ENCODE results near the gene STK39. TPM values are rescaled to one million over a fixed set of nuclear protein-coding genes. Genes with fewer than 3 reads are reported as not detected.

Gene STK39
- total and polyA plus RNA-seq, 2 donors (not counting 1 experiment from before 2014, with no cell fraction given) = 2.3 to 14.6 TPM

DNA sequence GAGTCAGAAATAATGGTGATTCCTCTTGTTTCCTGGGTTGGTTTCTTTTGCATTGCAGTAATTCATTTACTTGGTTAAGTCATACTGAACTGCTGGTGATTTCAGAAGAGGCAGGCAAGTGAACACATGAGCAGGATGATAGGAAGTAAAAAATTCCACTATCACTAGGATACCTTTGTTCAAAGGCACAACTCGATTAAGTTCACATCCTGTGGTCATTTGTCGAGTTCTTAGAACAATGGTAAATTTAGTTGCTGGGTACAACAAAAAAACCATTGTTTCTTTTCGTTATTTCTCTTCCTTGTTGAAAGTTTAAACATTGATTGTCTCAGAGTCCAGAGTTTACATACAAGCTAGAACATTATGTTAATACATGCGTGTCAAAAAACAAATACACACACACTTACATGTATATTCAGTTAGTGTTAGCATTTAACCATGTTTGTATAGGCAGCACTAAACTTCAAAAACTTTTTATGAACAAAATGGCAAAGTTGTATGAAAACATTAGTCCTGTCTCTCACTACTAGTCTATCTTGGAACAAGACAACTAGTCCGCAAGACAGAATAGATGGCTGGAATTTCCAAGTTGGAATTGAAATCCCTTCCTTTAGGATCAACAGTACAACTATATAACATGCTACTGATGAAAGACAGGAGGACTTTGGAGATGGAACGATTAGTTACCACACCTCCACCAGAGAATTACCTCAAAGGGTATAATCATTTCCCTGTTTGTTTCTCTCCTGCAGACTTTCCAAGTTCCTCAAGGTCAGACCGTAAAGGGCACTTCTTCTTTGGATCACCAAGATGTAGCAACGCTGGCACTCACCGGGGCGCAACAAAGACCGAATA, 26.2 kb downstream of the STK39 start:
- H2AFZ ChIP-seq (ENCODE audit: insufficient read depth, low read depth, low read length, poor library complexity, severe bottlenecking) = no peak overlapping the region
- no peak overlapping the region for H3K4me3 Mint-ChIP-seq
- no peaks in the 10 kb centered on the region for H3K9me3 Mint-ChIP-seq (ENCODE audit: insufficient read depth)
- H4K20me1 ChIP-seq (ENCODE audit: control insufficient read depth, insufficient read depth, low read length, poor library complexity, severe bottlenecking) = no peaks in the 10 kb centered on the region
- H3K4me1 ChIP-seq (ENCODE audit: control insufficient read depth in 2 of 2, insufficient read depth in 2 of 2, low read length in 2 of 2) = no peaks in the 10 kb centered on the region
- no peaks in the 10 kb centered on the region for H3K79me2 ChIP-seq (ENCODE audit: control insufficient read depth, insufficient read depth, low read length)
- H3K9me3 ChIP-seq (ENCODE audit: control extremely low read depth in 1 of 3, control insufficient read depth in 2 of 3, insufficient read depth in 1 of 3, low read length in 2 of 3) = no peaks in the 10 kb centered on the region
- TF ChIP-seq CTCF (IDR thresholded peaks at IDR 0.05) = no peak
- TF ChIP-seq EZH2 (IDR thresholded peaks at IDR 0.05; ENCODE audit: borderline replicate concordance, insufficient read depth, low read depth, low read length, poor library complexity, severe bottlenecking) = no peak
- no peaks in the 10 kb centered on the region for H3K4me1 Mint-ChIP-seq
- no peak overlapping the region for H3K27ac Mint-ChIP-seq
- no peak for ATAC-seq (ENCODE audit: low read depth)
- no peaks in the 10 kb centered on the region for H3K27me3 Mint-ChIP-seq
- no peak overlapping the region for H3K4me3 ChIP-seq (ENCODE audit: control extremely low read depth in 1 of 5, extremely low read depth in 1 of 5, insufficient read depth in 1 of 5, low read depth in 2 of 5, low read length in 4 of 5)
- no peaks in the 10 kb centered on the region for H3K36me3 ChIP-seq (replicated peaks in 1 of 2; ENCODE audit: control extremely low read depth in 1 of 2, control insufficient read depth in 1 of 2, extremely low read depth in 1 of 2, insufficient read depth in 2 of 2, low read length in 1 of 2)
- no peak overlapping the region for H3K4me2 ChIP-seq (replicated peaks; ENCODE audit: low read depth, low read length, poor library complexity, severe bottlenecking)
- 100% methylated on average over 6 of the region's 11 CpGs for WGBS (ENCODE audit: insufficient coverage)
- H3K27me3 ChIP-seq (replicated peaks in 1 of 4; ENCODE audit: control extremely low read depth in 1 of 4, control insufficient read depth in 3 of 4, insufficient read depth in 4 of 4, low read length in 3 of 4) = no peaks in the 10 kb centered on the region
- POLR2A ChIA-PET = no interaction called here
- H3K9ac ChIP-seq (ENCODE audit: low read length) = no peak overlapping the region
- no peak overlapping the region for H3K27ac ChIP-seq (ENCODE audit: low read length in 2 of 2)
- CTCF ChIA-PET = no interaction called here
- no peak for DNase-seq
- intact Hi-C loops (cut with micrococcal nuclease) = no loop called here

DNA sequence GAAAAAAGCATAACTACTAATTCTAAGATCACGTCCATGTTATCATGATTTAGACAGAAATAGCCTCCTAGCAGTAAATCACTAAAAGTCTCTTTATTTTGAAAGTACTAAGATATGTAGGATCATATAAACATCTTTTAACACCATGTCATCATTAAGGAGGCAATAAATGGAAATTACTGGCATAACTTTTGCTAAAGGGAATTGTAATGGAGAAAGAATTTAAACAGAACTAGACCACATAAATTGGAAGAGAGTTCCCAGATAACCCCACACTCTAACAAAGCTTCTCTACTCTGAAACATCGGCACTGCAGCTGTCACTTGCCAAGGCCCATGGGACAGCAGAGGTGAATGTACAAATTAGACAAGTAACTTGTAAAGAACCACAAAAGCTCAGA, 29.5 kb downstream of the STK39 start:
- Mint-ChIP-seq H3K4me1 (peaks cover 3% of the 10 kb centered on the region), H3K4me3 (no peak overlapping the region), H3K27ac (no peak overlapping the region), H3K27me3 (no peaks in the 10 kb centered on the region), H3K9me3 (ENCODE audit: insufficient read depth) (no peaks in the 10 kb centered on the region)
- intact Hi-C loops (cut with micrococcal nuclease) = no loop called here
- Histone ChIP-seq H2AFZ (ENCODE audit: insufficient read depth, low read depth, low read length, poor library complexity, severe bottlenecking) (no peak overlapping the region), H3K4me3 (ENCODE audit: control extremely low read depth in 1 of 5, extremely low read depth in 1 of 5, insufficient read depth in 1 of 5, low read depth in 2 of 5, low read length in 4 of 5) (no peak overlapping the region), H3K4me2 (replicated peaks; ENCODE audit: low read depth, low read length, poor library complexity, severe bottlenecking) (no peak overlapping the region), H3K36me3 (replicated peaks in 1 of 2; ENCODE audit: control extremely low read depth in 1 of 2, control insufficient read depth in 1 of 2, extremely low read depth in 1 of 2, insufficient read depth in 2 of 2, low read length in 1 of 2) (no peaks in the 10 kb centered on the region), H4K20me1 (ENCODE audit: control insufficient read depth, insufficient read depth, low read length, poor library complexity, severe bottlenecking) (no peaks in the 10 kb centered on the region), H3K27me3 (replicated peaks in 1 of 4; ENCODE audit: control extremely low read depth in 1 of 4, control insufficient read depth in 3 of 4, insufficient read depth in 4 of 4, low read length in 3 of 4) (no peaks in the 10 kb centered on the region), H3K9me3 (ENCODE audit: control extremely low read depth in 1 of 3, control insufficient read depth in 2 of 3, insufficient read depth in 1 of 3, low read length in 2 of 3) (no peaks in the 10 kb centered on the region), H3K9ac (ENCODE audit: low read length) (no peak overlapping the region), H3K4me1 (ENCODE audit: control insufficient read depth in 2 of 2, insufficient read depth in 2 of 2, low read length in 2 of 2) (peaks cover 0 to under 1% of the 10 kb centered on the region in 2 donors), H3K79me2 (ENCODE audit: control insufficient read depth, insufficient read depth, low read length) (peaks cover 9% of the 10 kb centered on the region), H3K27ac (ENCODE audit: low read length in 2 of 2) (no peak overlapping the region)
- ATAC-seq (ENCODE audit: low read depth) = no peak
- no peak for DNase-seq
- no peak for TF ChIP-seq CTCF (IDR thresholded peaks at IDR 0.05)
- no peak for TF ChIP-seq EZH2 (IDR thresholded peaks at IDR 0.05; ENCODE audit: borderline replicate concordance, insufficient read depth, low read depth, low read length, poor library complexity, severe bottlenecking)
- no CpG with 5 or more reads among the region's 2 CpGs for WGBS (ENCODE audit: insufficient coverage)
- ChIA-PET CTCF (no interaction called here), POLR2A (no interaction called here)

All from B cell (primary cell).